Retina (tissue), 1 donor: ENCODE results near the gene KDM3B.

Experiments
- DNase-seq: peaks from one replicate; pipeline ENCODE4 v3.0.0-alpha.2; 2016

KDM3B gene

DNA sequence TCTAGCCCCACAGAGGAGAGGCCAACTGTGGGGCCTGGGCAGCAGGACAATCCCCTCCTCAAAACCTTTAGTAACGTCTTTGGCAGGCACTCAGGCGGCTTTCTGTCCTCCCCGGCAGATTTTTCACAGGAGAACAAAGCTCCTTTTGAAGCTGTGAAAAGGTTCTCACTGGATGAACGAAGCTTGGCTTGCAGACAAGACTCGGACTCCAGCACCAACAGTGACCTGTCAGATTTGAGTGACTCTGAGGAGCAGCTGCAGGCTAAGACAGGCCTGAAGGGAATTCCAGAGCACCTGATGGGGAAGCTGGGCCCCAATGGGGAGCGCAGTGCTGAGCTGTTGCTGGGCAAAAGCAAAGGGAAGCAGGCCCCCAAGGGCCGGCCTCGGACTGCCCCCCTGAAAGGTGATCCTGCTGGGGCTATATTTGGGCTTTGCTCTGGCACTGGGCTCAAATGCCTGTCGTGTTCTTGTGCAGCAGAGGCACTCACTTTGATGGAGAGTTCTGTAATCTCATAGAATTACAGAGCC lies 39.4 kb downstream of the KDM3B start:
- DNase-seq = no peak

GRCh38 chr5:138402640-138403039 lies 50.2 kb downstream of the KDM3B start:
- DNase-seq = no peak

- DNase-seq = no peak
Observed at GRCh38 chr5:138408023-138408422, 55.5 kb downstream of the KDM3B start.

GRCh38 chr5:138410996-138411640 lies 58.6 kb downstream of the KDM3B start:
- peak; percentile 4 for DNase-seq

- DNase-seq = no peak
Observed at GRCh38 chr5:138418444-138418843, 66.0 kb downstream of the KDM3B start.

DNA sequence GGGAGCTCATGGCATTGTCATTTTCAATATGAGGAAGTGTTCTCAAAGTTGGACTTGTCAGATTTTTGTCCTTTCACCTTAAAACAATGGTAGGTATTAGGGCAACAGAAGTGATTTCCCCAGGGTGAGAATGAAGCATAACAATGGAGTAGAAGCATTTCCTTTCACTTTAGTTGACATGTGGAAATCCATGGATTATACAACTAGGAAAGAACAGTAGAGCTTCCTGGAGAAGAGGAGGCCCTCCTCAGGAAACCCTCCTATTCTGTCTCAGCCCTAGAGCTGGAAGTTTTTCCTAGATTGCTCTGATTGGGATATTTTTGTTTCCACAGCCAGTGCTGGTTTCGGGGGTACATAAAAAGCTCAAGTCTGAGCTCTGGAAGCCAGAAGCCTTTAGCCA lies 72.6 kb downstream of the KDM3B start:
- DNase-seq = no peak

DNA sequence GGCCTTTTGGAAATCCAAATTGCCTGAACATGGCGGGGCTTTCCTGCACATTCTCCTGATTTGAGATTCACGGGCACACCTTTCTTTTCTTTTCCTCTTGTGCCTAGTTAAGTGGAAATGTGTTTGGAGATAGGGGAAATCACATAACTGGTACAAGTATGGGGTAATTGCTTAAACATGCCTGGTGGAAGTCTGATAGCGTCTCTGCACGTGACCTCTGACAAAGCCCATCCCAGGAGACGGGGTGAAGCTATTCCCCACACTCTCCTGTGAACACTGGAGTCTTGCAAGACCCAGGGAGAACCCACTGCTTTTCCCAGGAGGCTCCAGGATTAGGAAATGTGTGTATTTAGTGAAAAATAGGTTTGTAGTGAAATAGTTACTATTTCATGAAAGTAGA lies 83.5 kb downstream of the KDM3B start:
- no peak for DNase-seq

- DNase-seq = no peak
Observed at GRCh38 chr5:138438003-138438723, 85.7 kb downstream of the KDM3B start.

GRCh38 chr5:138438724-138439476 lies 86.4 kb downstream of the KDM3B start, which contains the start of gene REEP2:
Gene REEP2 (plus strand): TSS chr5:138439057. CDS start chr5:138439209, 152 bp downstream.
- peak; percentile 79 for DNase-seq

DNA sequence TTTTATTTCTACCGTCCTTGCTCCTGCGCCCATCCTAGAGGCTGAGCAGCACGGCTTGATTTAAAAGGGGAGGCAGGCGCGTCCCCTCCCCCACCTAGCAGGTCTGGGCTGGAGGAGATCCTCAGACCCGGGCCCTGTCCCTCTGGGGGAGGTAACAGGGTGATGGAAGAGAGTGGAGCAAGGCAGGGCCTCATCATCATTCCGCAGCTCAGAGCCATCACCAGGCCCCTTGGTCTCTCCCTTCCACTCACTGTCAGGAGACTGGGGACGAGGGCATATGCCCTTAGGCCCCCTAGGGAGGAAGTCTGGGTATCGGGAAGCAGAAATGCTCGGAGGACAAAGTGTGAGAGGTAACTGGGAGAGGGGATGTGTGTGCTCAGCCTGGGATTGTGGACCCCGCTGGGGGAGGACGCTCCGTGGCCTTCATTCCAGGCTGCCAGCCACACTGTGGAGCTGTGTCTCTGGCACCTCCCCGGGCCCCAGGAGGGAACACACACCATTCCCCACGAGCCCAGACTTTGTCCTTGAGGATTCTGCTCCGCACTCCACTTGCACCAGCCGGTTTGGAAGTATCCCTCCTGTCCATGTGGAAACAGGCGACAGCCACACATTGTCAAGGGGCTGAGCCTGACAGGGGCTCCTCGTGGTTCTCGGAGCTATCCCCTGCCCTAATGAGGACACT lies 87.1 kb downstream of the KDM3B start:
- peak; percentile 71 for DNase-seq

- no peak for DNase-seq
Observed at GRCh38 chr5:138440159-138441073, 87.9 kb downstream of the KDM3B start.

- DNase-seq = no peak
Observed at GRCh38 chr5:138441221-138441620, 88.7 kb downstream of the KDM3B start.

DNA sequence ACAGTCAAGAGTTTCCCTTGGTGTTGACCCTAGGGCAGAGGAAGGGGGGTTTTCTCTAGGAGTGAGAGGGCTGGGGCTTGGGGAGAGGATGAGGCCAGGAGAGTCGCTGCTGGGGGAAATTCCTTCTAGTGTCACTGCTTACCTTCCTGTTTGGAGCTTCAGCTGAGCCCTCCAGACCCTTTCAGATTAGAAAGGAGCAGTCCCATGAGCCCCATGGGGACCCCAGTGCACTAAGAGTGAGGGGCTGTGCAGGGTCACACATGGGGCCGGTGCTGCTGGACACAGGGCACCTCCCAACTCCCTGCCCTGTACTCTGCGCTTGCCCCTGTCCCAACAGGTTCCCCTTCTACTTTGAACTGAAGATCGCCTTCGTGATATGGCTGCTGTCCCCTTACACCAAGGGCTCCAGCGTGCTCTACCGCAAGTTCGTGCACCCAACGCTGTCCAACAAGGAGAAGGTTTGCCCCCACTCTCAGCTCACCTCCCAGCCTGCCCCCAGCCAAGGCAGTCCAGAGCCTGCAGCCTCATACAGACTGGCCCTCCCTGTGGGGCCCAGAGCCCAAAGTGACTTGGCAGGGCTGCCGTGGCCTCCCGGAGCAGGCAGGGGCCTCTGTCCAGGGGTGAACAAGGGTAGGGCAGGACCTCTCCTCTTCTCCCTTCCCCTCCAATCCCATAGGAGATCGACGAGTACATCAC lies 91.7 kb downstream of the KDM3B start:
- no peak for DNase-seq

DNA sequence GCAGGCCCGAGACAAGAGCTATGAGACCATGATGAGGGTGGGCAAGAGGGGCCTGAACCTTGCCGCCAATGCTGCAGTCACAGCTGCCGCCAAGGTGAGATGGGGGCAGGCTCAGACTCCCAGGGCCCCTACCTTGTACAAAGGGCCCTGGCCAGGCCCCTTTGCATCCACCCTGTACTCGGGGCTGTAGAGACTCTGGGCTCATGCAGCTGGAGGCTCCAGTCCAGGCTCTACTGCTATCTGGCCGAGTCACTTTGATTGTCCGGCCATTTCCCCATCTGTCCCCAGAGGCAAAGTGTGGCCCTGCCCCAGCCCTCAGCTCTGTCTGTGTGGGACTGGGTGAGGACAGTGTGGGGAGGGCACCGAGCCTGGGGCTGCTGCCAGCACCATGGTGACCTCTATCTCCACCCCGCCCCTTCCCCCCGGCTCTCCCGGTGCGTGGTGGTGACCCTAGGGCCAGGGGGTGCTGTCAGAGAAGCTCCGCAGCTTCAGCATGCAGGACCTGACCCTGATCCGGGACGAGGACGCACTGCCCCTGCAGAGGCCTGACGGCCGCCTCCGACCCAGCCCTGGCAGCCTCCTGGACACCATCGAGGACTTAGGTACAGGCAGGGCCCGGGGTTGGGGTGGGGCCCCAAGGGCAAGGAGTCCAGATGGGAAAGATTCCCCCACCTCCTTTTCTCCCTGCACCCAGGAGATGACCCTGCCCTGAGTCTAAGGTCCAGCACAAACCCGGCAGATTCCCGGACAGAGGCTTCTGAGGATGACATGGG lies 92.5 kb downstream of the KDM3B start:
- DNase-seq = no peak

DNA sequence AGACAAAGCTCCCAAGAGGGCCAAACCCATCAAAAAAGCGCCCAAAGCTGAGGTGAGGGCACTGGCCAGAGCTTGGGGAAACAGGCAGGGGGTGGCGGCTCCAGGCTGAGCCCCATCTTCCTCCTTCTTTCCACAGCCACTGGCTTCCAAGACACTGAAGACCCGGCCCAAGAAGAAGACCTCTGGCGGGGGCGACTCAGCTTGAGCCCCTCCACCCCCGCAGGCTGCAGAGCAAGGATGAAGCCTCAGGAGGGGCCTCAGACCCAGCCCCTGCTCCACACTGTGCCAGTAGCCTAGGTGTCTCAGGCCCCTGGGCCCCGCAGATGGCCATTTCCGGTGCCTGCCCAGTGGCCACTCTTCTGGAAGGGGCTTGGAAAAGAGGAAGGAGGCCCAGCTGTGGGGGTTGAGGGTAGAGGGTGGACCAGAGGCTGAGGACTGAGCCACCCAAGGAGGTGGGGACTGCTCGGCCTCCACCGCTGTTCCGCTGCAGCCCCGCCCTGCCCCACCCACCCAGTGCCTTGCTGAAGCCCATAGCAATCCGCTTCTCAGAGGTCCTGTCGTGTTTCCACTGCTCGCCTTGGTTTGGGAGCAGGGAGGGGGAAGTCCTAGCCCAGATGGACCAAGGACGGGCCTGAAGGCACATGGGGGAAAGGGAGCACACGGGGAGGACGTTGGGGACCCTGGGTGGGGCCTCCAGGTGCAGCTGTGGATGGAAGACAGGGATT lies 93.2 kb downstream of the KDM3B start:
- no peak for DNase-seq

DNA sequence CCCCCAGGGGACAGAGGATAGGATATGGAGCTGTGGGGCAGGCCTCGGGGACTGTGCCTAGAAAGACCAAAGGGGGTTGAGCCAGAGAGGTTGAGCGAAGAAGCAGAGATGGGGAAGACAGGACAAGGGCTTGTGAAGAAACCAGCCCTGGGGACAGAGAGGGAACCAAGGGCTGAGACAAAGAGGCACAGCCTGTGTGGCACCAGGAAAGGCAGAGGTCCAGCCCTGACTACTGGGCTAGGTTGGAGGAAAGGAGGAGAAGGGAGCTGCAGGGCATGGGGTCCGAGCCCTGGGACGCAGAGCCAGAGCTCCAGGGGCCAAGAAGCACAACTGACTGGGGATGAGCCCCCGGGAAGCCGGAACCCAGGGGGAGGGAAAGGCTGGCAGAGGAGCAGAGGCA lies 95.6 kb downstream of the KDM3B start:
- DNase-seq = no peak

- peak; percentile 69 for DNase-seq
Observed at GRCh38 chr5:138448481-138449398, 96.3 kb downstream of the KDM3B start.

DNA sequence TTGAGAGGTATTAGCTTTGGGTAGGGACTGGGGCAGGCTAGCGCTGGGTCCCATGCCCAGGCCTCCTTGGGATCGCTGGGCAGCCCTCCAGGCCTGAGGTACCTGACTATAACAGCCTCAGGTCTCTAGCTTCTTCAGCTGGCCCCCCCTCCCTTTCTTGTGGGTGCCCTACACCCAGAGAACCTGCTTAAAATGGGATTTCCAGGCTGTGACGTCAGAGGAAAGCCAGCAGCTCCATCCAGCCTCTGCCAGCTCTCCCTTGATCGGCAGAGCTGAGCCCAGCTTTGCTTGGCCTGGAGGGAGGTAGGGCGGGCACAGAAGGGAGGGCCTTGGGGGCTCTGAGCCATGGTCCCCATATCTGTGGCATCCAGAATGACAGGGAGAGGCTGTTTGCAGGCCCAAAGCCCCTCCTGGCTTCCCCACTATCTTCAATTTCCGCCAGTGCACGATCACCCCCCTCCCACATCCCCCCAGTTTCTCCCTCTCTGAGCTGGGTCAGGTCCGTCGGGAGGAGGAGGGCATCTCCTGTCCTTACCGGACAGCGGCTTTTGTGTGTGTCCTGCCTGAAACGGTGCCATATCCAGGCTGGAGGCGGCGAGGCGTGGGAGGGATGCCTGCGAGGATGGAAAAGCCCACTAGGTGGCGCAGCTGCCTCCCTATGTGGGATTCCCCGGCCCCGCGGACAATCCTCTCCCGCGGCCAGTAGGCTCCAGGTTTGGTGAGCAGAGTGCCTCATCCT lies 97.2 kb downstream of the KDM3B start:
- DNase-seq = peak; percentile 96
